ENCODE data around the gene PGM2.

The PGM2 gene

DNA sequence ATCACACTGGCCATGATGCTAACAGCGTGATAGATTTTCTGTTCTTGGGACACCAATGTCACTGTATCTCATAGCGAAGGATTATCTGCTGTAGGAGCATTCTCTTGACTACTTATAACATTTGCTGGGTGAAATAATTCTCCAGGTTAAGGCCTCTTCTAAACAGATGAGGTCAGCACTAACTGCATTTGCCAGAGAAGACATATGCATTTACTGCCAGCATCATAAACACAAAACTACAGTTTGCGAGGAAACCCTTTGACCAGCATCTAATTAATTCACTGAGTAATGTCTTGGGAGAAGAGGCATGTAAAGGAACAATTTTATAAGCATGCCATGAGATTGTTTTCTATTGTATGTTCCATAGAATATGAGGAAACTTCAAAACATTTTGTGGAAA is 78.3 kb downstream of the PGM2 start:
- DNase-seq: no peak
- Histone ChIP-seq H3K27me3 (peaks cover 22% of the 10 kb centered on the region), H3K36me3 (no peaks in the 10 kb centered on the region), H3K9me3 (no peaks in the 10 kb centered on the region), H3K4me1 (no peaks in the 10 kb centered on the region), H3K4me3 (ENCODE audit: low read depth, low read length) (no peak overlapping the region)
- TF ChIP-seq, protein P1, sequence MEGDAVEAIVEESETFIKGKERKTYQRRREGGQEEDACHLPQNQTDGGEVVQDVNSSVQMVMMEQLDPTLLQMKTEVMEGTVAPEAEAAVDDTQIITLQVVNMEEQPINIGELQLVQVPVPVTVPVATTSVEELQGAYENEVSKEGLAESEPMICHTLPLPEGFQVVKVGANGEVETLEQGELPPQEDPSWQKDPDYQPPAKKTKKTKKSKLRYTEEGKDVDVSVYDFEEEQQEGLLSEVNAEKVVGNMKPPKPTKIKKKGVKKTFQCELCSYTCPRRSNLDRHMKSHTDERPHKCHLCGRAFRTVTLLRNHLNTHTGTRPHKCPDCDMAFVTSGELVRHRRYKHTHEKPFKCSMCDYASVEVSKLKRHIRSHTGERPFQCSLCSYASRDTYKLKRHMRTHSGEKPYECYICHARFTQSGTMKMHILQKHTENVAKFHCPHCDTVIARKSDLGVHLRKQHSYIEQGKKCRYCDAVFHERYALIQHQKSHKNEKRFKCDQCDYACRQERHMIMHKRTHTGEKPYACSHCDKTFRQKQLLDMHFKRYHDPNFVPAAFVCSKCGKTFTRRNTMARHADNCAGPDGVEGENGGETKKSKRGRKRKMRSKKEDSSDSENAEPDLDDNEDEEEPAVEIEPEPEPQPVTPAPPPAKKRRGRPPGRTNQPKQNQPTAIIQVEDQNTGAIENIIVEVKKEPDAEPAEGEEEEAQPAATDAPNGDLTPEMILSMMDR (IDR thresholded peaks at IDR 0.05; ENCODE audit: low read depth, low read length): no peak

DNA sequence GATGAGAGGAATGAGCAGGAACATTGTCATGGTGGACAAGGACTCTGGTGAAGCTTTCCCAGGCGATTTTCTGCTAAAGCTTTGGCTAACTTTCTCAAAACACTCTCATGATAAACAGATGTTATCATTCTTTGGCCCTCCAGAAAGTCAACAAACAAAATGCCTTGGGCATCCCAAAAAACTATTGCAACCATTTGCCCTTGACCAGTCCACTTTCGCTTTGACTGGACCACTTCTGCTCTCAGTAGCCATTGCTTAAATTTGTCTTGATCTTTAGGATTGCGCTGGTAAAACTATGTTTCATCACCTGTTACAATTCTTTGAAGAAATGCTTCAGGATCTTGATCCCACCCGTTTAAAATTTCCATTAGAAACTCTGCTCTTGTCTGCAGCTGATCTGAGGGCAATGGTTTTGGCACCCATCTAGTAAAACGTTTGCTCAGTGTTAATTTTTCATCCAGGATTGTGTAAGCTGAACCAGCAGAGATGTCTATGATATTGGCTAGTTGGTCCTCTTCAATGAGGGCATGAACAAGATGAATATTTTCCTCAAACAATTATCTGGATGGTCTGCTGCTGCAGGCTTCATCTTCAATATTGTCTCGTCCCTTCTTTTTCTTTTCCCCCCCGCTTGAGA is 79.2 kb downstream of the PGM2 start:
- no peaks in the 10 kb centered on the region for H3K36me3 ChIP-seq
- peaks cover 22% of the 10 kb centered on the region for H3K27me3 ChIP-seq
- no peaks in the 10 kb centered on the region for H3K4me1 ChIP-seq
- DNase-seq: no peak
- TF ChIP-seq, protein P1 (IDR thresholded peaks at IDR 0.05; ENCODE audit: low read depth, low read length): no peak
- H3K4me3 ChIP-seq (ENCODE audit: low read depth, low read length): no peak overlapping the region
- no peaks in the 10 kb centered on the region for H3K9me3 ChIP-seq

DNA sequence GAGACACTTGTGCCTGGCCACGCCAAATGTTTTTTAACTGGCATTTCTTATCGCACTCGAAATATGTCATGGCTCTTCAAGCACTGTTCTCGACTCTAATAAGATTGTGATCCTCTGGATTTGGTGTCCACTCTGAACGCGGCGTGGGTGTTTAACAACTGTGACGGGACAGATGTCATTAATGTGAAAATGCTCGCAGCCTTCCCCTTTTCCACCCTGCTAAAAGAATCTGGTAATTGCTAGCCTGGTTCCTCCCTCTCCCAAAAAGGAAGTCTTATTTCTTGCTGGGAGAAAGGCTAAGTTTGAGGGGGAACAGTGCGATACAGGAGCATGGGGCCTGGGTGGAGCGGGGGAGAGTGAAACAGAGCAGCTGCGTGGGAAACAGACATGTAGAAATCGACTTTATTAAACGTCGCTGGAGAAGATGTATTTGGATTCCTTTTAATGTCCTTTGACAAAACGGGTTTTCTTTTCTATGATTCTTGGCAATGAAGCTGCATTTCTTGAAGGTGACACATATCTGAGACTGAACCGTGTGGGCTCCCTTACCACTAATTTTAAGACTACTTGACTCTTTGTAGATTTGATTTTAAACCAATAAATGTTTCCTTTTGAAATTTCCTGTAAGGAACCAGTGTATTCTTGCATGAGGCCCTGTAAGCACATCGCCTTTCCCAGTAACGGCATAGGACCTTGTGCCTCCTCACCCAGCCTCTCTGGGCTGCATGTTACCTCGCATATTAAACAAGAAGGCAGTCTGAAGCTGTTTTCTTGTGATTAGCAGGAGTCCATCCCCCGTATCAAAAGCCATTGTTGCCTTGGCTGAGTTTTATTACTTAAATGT is 82.2 kb downstream of the PGM2 start:
- TF ChIP-seq, protein P1 (IDR thresholded peaks at IDR 0.05; ENCODE audit: low read depth, low read length): no peak
- Histone ChIP-seq H3K4me1 (no peaks in the 10 kb centered on the region), H3K36me3 (no peaks in the 10 kb centered on the region), H3K4me3 (ENCODE audit: low read depth, low read length) (no peak overlapping the region), H3K27me3 (peaks cover 20% of the 10 kb centered on the region), H3K9me3 (no peaks in the 10 kb centered on the region)
- DNase-seq: no peak

DNA sequence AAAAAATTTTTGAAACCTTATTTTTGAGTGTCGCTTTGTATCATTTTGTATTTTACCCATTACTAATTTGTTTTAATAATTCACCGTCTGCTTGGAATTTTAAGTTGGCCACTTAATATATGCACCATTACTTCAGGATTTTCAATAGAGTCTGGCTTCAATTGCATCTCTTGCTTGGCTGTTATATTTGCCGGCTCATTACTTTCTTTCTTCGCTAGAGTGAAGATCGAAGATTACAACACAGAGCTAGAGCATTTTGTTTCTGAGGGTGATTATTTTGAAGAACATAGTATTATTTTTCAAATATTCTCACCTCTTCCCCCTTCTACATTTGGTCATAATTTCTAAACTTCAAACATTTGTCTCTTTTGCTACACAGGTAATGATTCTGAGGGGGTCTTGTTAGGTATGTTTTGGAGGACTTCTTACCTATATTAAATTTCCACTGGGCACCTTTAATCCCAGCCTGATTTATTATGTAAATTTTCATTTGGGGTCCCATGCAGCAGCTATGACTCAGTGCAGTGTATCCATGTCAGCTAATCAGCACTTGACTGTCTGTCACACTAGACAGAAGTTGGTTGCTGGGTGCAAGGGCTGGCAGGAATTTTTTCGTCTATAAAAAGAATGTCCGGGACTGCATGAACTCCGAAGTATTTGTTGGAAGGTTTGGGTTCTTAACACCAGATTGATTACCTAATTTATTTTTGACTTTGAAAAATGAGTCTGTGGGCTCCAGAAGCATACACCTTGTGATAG is 83.0 kb downstream of the PGM2 start:
- TF ChIP-seq, protein P1 (IDR thresholded peaks at IDR 0.05; ENCODE audit: low read depth, low read length): no peak

DNA sequence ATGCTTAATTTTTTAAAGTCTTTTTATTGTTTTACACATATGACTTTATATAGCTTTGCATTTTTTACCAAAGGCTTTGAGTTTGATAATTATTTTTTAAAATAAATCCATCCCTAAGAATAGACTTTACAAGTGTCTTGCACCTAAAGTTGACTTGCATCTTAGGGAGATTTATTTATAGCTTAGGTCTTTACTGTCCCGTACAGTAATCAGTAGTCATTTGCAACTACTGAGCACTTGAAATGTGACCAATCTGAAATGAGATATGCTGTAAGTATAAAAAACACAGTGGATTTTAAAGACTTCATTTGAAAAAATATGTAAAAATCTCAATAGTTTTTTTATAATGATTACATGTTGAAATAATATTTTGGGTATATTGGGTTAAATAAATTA is 83.6 kb downstream of the PGM2 start:
- no peak for DNase-seq
- TF ChIP-seq, protein P1 (IDR thresholded peaks at IDR 0.05; ENCODE audit: low read depth, low read length): no peak
- no peaks in the 10 kb centered on the region for H3K4me1 ChIP-seq
- peaks cover 13% of the 10 kb centered on the region; the same call in 1 of the 2 replicates for H3K27me3 ChIP-seq
- H3K4me3 ChIP-seq (ENCODE audit: low read depth, low read length): no peak overlapping the region
- H3K36me3 ChIP-seq: no peaks in the 10 kb centered on the region
- H3K9me3 ChIP-seq: no peaks in the 10 kb centered on the region

More for the DNA sequence above, 83.0 kb downstream of the PGM2 start:
- DNase-seq: no peak
- Histone ChIP-seq H3K36me3 (no peaks in the 10 kb centered on the region), H3K27me3 (peaks cover 13% of the 10 kb centered on the region; the same call in 1 of the 2 replicates), H3K4me1 (no peaks in the 10 kb centered on the region), H3K4me3 (ENCODE audit: low read depth, low read length) (no peak overlapping the region), H3K9me3 (no peaks in the 10 kb centered on the region)
